OCI-LY3 (cell line): ENCODE results near the gene ANKS1A.

Source experiments
- H2AFZ ChIP-seq: fragments of 200-600, 300-600 bp; shearing (Covaris generic); 2 replicates; pipeline ENCODE4 v1.6.0; 2014; ENCODE audit warnings: antibody characterized with exemption, low read depth, low read length
- H3K27ac ChIP-seq: fragments of 200-600, 300-600 bp; sonication (generic); 2 replicates; pipeline ENCODE4 v1.5.1; 2014; ENCODE audit warnings: mild to moderate bottlenecking, low read length, moderate library complexity, mixed read lengths
- H3K27me3 ChIP-seq: fragments of 200-600, 300-600 bp; sonication (generic); 2 replicates; pipeline ENCODE4 v1.6.1; 2014; ENCODE audit warnings: low read depth, low read length, mixed read lengths
- H3K36me3 ChIP-seq: fragments of 200-600, 300-600 bp; sonication (generic); replicated peaks from 2 replicates; pipeline ENCODE3; 2014; ENCODE audit warnings: low read depth, low read length, mixed read lengths
- H3K4me1 ChIP-seq: fragments of 300-600, 200-600 bp; sonication (generic); 2 replicates; pipeline ENCODE4 v1.6.1; 2014; ENCODE audit warnings: low read length, mixed read lengths
- H3K4me2 ChIP-seq: fragments of 200-600, 300-600 bp; sonication (generic); 2 replicates; pipeline ENCODE4 v1.6.1; 2014; ENCODE audit warnings: low read length, mixed read lengths
- H3K4me3 ChIP-seq: fragments of 300-600, 200-600 bp; sonication (generic); 2 replicates; pipeline ENCODE4 v1.5.1; 2014; ENCODE audit warnings: antibody characterized with exemption, mild to moderate bottlenecking, low read length, moderate library complexity
- H3K79me2 ChIP-seq: fragments of 300-600, 200-600 bp; shearing (Covaris generic); 2 replicates; pipeline ENCODE4 v1.6.1; 2014; ENCODE audit warnings: mild to moderate bottlenecking, low read length, mixed read lengths
- H3K9ac ChIP-seq: fragments of 300-600, 200-600 bp; shearing (Covaris generic); 2 replicates; pipeline ENCODE4 v1.6.0; 2014; ENCODE audit warnings: mild to moderate bottlenecking, low read length, moderate library complexity
- H3K9me3 ChIP-seq: fragments of 200-600, 300-600 bp; shearing (Covaris generic); 2 replicates; pipeline ENCODE4 v1.6.1; 2014; ENCODE audit warnings: low read length, mixed read lengths; ENCODE audit not compliant: insufficient read depth
- H4K20me1 ChIP-seq: fragments of 200-600, 300-600 bp; sonication (generic); 2 replicates; pipeline ENCODE4 v1.6.1; 2016; ENCODE audit warnings: low read length, mixed read lengths; ENCODE audit not compliant: insufficient read depth
- EZH2phosphoT487 ChIP-seq: fragments of 200-600 bp; shearing (Covaris generic); IDR thresholded peaks from 2 replicates; pipeline ENCODE4 v1.6.1; 2018; ENCODE audit warnings: antibody characterized with exemption, mixed run types, low read depth
- TF ChIP-seq, protein P1 (sequence below): fragments of 200-600, 300-600 bp; sonication (generic); IDR thresholded peaks from 2 replicates; pipeline ENCODE4 v1.5.1; 2014; ENCODE audit warnings: antibody characterized with exemption, low read length, low read depth

Gene ANKS1A

DNA sequence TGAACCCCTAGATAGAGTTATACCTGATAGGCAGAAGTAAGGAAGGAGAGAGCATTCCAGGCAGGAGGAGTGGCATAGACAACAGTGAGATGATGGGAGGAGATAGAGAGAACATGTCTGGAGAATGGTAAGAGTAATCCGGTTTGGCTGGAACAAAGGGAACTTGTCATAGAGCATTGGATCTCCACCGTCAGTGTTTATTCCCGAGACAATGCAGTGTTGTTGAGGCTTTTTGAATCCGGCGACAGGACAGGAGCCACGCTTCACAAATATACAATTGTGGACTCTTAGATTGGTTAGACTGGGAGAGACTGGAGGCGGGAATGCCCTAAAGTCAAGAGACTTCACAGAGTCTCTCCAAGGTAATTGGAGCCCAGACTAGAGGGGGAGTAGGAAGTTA lies 119.8 kb downstream of the ANKS1A start:
- no peak overlapping the region for H2AFZ ChIP-seq
- H4K20me1 ChIP-seq, result no peaks in the 10 kb centered on the region
- no peak overlapping the region for H3K27ac ChIP-seq
- H3K79me2 ChIP-seq, result no peaks in the 10 kb centered on the region
- H3K9me3 ChIP-seq, result no peaks in the 10 kb centered on the region
- H3K9ac ChIP-seq, result no peak overlapping the region
- no peaks in the 10 kb centered on the region for H3K36me3 ChIP-seq
- TF ChIP-seq, protein P1, sequence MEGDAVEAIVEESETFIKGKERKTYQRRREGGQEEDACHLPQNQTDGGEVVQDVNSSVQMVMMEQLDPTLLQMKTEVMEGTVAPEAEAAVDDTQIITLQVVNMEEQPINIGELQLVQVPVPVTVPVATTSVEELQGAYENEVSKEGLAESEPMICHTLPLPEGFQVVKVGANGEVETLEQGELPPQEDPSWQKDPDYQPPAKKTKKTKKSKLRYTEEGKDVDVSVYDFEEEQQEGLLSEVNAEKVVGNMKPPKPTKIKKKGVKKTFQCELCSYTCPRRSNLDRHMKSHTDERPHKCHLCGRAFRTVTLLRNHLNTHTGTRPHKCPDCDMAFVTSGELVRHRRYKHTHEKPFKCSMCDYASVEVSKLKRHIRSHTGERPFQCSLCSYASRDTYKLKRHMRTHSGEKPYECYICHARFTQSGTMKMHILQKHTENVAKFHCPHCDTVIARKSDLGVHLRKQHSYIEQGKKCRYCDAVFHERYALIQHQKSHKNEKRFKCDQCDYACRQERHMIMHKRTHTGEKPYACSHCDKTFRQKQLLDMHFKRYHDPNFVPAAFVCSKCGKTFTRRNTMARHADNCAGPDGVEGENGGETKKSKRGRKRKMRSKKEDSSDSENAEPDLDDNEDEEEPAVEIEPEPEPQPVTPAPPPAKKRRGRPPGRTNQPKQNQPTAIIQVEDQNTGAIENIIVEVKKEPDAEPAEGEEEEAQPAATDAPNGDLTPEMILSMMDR, result no peak
- no peak for TF ChIP-seq EZH2phosphoT487
- H3K27me3 ChIP-seq, result no peaks in the 10 kb centered on the region
- H3K4me3 ChIP-seq, result no peak overlapping the region
- no peak overlapping the region for H3K4me2 ChIP-seq
- peaks cover 13% of the 10 kb centered on the region for H3K4me1 ChIP-seq

DNA sequence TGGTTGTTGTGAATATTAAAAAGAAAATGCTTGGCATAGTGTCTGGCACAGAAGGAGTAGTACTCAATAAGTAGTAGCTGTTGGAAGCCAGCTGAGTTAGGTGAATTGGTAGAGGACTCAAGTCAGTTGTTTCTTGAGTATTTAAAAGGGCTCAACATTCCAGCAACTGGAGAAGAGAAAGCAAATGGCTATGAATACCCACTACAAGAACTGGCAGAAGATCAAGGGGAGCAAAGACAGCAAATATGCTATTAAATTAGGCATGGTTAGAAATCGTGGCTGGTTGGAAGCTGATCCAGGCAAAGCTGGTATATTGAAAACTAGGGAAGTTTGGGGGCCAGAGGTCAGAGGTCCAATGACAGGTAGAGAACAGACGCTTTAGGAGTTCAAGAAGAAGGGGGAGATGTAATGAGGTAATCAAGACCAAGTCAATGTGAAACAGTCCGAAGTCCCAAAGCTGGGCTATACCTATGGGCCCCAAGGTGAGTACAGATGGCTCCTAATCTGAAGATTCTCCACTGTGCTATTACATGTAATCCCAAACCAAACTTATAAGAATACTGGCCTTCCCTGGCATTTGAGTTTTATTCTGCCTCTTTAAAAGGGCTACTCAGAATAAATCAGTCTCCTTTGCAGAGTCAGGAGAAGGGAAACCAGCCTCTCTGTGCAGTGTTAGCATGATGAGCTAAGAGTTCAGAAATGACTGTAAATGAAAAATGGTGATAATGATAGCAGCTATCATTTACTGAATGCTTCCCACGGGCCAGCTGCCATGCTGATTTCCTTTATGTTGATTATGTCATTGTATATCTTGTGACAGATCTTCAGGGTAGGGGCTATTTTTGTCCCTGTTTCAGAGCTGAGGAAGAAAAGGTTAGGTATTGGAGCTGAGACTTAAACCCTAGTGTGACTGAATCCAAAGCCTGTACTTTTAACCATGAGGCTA lies 122.3 kb downstream of the ANKS1A start:
- H3K9ac ChIP-seq, result no peak overlapping the region
- no peak overlapping the region for H3K4me3 ChIP-seq
- no peaks in the 10 kb centered on the region for H3K36me3 ChIP-seq
- H3K9me3 ChIP-seq, result no peaks in the 10 kb centered on the region
- no peaks in the 10 kb centered on the region for H3K27me3 ChIP-seq
- TF ChIP-seq, protein P1, result no peak
- no peak overlapping the region for H3K27ac ChIP-seq
- H4K20me1 ChIP-seq, result no peaks in the 10 kb centered on the region
- no peaks in the 10 kb centered on the region for H3K79me2 ChIP-seq
- H2AFZ ChIP-seq, result no peak overlapping the region
- peaks cover 13% of the 10 kb centered on the region for H3K4me1 ChIP-seq
- H3K4me2 ChIP-seq, result peak overlapping the region; percentile 33

DNA sequence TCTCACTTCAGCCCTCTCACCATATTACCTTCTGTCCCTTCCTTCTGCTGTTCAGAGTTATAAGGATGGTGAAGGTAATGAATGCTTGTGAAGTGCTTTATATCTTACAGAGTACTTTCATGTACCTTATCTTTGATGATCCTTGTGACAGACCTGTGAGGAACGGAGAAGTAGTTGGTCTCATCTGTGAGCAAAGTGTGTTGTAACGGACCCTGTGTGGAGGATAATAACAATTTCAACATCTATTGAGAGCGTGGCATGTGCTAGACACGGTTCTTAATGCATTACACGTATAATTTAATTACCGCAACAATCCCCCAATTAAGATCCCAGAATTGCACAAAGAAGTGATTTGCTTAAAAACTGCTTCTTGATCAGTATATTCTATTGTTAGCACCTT lies 124.6 kb downstream of the ANKS1A start:
- Histone ChIP-seq H3K27me3 (no peaks in the 10 kb centered on the region), H3K36me3 (no peaks in the 10 kb centered on the region), H4K20me1 (no peaks in the 10 kb centered on the region), H3K79me2 (no peaks in the 10 kb centered on the region), H3K4me2 (no peak overlapping the region), H2AFZ (no peak overlapping the region), H3K4me1 (peaks cover 13% of the 10 kb centered on the region), H3K9me3 (no peaks in the 10 kb centered on the region), H3K4me3 (no peak overlapping the region), H3K9ac (no peak overlapping the region), H3K27ac (no peak overlapping the region)
- TF ChIP-seq, protein P1, result no peak
- no peak for TF ChIP-seq EZH2phosphoT487

DNA sequence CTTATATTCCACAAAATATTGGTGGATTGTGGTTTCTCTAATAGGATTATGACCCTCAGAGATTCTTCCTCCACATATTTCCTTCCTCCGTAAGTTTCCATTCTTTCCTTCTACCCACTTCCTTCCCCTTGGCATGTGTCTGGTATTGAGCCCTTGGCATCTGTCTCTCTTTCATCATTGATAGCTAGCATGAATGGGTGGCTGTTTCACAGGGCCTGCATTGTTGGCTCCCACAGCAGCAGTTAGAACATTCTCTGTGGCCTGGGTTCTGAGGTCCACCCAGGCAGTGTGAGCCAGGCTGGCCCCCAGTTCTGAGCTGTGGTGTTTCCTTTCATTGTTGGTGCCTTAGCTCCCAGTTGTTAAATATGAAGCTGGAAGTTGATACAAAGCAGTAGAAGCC lies 125.3 kb downstream of the ANKS1A start:
- Histone ChIP-seq H3K79me2 (no peaks in the 10 kb centered on the region), H3K4me1 (peaks cover 13% of the 10 kb centered on the region), H3K27me3 (no peaks in the 10 kb centered on the region), H3K9me3 (no peaks in the 10 kb centered on the region), H3K27ac (no peak overlapping the region), H3K4me2 (no peak overlapping the region), H3K9ac (no peak overlapping the region), H3K4me3 (no peak overlapping the region), H3K36me3 (no peaks in the 10 kb centered on the region), H4K20me1 (no peaks in the 10 kb centered on the region), H2AFZ (no peak overlapping the region)
- TF ChIP-seq, protein P1, result no peak
- TF ChIP-seq EZH2phosphoT487, result no peak
